Measurements from ENCODE around the gene RIC8B. TPM values are rescaled to one million over a fixed set of nuclear protein-coding genes. Genes with fewer than 3 reads are reported as not detected.

Gene RIC8B
- total RNA-seq, 2 donors from 2014 or later, result 12.9 to 27.5 TPM

DNA sequence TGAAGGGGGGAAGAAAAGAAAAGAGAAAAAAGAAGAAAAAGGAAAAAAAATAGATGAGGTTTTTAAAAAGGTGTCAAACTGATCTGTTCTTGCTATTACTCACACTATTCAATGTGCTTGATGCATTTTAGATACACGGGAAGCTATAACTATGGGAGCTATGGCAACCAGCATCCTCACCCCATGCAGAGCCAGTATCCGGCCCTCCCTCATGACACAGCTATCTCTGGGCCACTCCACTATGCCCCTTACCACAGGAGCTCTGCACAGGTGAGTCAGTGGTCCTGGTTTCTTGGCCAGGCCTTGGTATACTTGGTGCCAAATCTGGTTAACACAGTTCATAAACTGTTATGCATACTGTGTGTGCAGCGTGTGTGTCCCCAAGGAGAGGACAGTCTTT is 24.0 kb upstream of the RIC8B start:
- H3K4me3 ChIP-seq, result no peak overlapping the region
- DNase-seq (ENCODE audit: low spot score), result no peak
- no peaks in the 10 kb centered on the region for H3K36me3 ChIP-seq
- ATAC-seq (ENCODE audit: insufficient number of reproducible peaks, low FRiP score, low read depth), result no peak
- no peaks in the 10 kb centered on the region for H3K27me3 ChIP-seq (replicated peaks; ENCODE audit: insufficient read depth)
- no peaks in the 10 kb centered on the region for H3K9me3 ChIP-seq
- no peaks in the 10 kb centered on the region for H3K4me1 ChIP-seq (ENCODE audit: control insufficient read depth in 1 of 2, low read depth in 2 of 2)
- TF ChIP-seq, protein P1, sequence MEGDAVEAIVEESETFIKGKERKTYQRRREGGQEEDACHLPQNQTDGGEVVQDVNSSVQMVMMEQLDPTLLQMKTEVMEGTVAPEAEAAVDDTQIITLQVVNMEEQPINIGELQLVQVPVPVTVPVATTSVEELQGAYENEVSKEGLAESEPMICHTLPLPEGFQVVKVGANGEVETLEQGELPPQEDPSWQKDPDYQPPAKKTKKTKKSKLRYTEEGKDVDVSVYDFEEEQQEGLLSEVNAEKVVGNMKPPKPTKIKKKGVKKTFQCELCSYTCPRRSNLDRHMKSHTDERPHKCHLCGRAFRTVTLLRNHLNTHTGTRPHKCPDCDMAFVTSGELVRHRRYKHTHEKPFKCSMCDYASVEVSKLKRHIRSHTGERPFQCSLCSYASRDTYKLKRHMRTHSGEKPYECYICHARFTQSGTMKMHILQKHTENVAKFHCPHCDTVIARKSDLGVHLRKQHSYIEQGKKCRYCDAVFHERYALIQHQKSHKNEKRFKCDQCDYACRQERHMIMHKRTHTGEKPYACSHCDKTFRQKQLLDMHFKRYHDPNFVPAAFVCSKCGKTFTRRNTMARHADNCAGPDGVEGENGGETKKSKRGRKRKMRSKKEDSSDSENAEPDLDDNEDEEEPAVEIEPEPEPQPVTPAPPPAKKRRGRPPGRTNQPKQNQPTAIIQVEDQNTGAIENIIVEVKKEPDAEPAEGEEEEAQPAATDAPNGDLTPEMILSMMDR (IDR thresholded peaks at IDR 0.05), result no peak
- H3K27ac ChIP-seq, result no peak overlapping the region

GRCh38 chr12:106753526-106753925 is 21.0 kb upstream of the RIC8B start:
- TF ChIP-seq, protein P1 (IDR thresholded peaks at IDR 0.05), result no peak
- Histone ChIP-seq H3K27me3 (replicated peaks; ENCODE audit: insufficient read depth) (no peaks in the 10 kb centered on the region), H3K4me3 (no peak overlapping the region), H3K36me3 (no peaks in the 10 kb centered on the region), H3K4me1 (ENCODE audit: control insufficient read depth in 1 of 2, low read depth in 2 of 2) (peaks cover 0 to 11% of the 10 kb centered on the region in 2 donors), H3K27ac (no peak overlapping the region), H3K9me3 (no peaks in the 10 kb centered on the region)
- ATAC-seq (ENCODE audit: insufficient number of reproducible peaks, low FRiP score, low read depth) (no peak), DNase-seq (ENCODE audit: low spot score) (no peak)

DNA sequence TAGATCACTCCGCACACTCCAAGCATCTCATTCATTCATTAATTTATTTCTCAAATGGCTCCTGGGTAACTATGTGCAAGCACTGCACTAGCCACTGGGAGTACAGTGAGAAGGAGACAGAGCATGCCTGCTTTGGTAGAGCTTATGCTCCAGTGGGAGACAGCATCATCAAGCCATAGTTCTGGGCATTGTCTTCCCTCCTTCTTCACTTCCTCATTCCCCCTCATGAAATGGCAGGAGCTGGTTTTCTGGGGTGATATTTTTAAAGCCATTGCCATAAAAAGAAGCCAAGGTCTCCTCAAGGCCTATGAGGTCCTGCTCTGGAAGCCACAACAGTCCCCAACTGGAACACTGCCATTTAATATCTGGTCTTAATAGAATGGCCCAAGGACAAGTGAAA is 20.2 kb upstream of the RIC8B start:
- H3K9me3 ChIP-seq, result no peaks in the 10 kb centered on the region

GRCh38 chr12:106757623-106758348 is 16.7 kb upstream of the RIC8B start:
- Histone ChIP-seq H3K9me3 (no peaks in the 10 kb centered on the region), H3K27ac (no peak overlapping the region), H3K4me3 (no peak overlapping the region), H3K4me1 (ENCODE audit: control insufficient read depth in 1 of 2, low read depth in 2 of 2) (peaks cover 5 to 36% of the 10 kb centered on the region in 2 donors), H3K36me3 (no peaks in the 10 kb centered on the region), H3K27me3 (replicated peaks; ENCODE audit: insufficient read depth) (no peaks in the 10 kb centered on the region)
- DNase-seq (ENCODE audit: low spot score) (no peak), ATAC-seq (ENCODE audit: insufficient number of reproducible peaks, low FRiP score, low read depth) (no peak)
- TF ChIP-seq, protein P1 (IDR thresholded peaks at IDR 0.05), result no peak

More for the DNA sequence above, 20.2 kb upstream of the RIC8B start:
- no peaks in the 10 kb centered on the region for H3K27me3 ChIP-seq (replicated peaks; ENCODE audit: insufficient read depth)
- no peak overlapping the region for H3K27ac ChIP-seq
- H3K4me3 ChIP-seq, result no peak overlapping the region
- ATAC-seq (ENCODE audit: insufficient number of reproducible peaks, low FRiP score, low read depth) (no peak), DNase-seq (ENCODE audit: low spot score) (no peak)
- H3K4me1 ChIP-seq (ENCODE audit: control insufficient read depth in 1 of 2, low read depth in 2 of 2), result peaks cover 0 to 19% of the 10 kb centered on the region in 2 donors
- TF ChIP-seq, protein P1 (IDR thresholded peaks at IDR 0.05), result no peak
- H3K36me3 ChIP-seq, result no peaks in the 10 kb centered on the region

DNA sequence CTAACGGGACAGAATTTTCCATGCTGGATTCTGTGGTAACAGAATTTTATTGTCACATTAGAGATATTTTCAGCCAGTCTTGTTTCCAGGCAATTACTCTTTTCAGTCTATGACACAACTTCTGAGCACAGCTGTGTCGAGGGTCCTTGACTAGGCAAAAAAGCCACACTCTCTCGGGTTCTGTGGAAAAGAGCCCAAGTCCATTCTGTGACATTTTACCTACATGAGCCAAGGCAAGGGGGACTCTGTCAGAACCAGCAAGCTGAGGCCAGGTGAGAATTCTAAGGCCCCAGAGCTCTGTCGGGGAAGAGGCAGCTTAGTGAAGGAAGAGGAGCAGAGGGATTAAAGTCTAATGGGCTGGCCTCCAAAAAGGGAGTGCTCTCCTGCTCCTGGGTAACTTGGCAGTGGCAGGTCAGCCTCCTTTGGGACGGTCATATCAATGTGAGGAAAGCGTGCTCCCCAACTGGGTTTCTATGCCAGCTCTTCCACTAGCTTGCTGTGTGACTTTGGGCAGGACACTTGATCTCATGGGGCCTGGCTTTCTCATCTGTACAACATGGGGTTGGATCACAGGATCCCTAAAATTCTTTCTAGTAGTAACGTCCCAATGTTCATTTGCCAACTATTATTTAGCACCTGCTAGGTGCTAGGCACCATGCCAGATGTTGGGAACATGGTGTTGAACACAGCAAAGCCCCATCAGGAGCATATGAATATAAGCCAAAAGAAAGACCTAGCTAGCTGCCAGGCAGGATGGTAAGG is 16.0 kb upstream of the RIC8B start:
- TF ChIP-seq, protein P1 (IDR thresholded peaks at IDR 0.05), result no peak
- Histone ChIP-seq H3K9me3 (no peaks in the 10 kb centered on the region), H3K4me1 (ENCODE audit: control insufficient read depth in 1 of 2, low read depth in 2 of 2) (peaks cover 5 to 36% of the 10 kb centered on the region in 2 donors), H3K27me3 (replicated peaks; ENCODE audit: insufficient read depth) (no peaks in the 10 kb centered on the region), H3K36me3 (no peaks in the 10 kb centered on the region), H3K27ac (peak overlapping the region in 1 of 2 donors; percentile 16), H3K4me3 (no peak overlapping the region)
- DNase-seq (ENCODE audit: low spot score) (no peak), ATAC-seq (ENCODE audit: insufficient number of reproducible peaks, low FRiP score, low read depth) (no peak)

Data from thoracic aorta (tissue), 2 donors.